Measurements from ENCODE around the gene WDR45B. TPM values are rescaled to one million over a fixed set of nuclear protein-coding genes. Genes with fewer than 3 reads are reported as not detected.

WDR45B gene
- total and polyA plus RNA-seq, 7 donors, result 51.7 to 70.1 (median 66.8) TPM

GRCh38 chr17:82678265-82678891 lies 30.1 kb upstream of the WDR45B start:
- intact Hi-C loops (cut with DNase I), result no loop called here
- no peak for DNase-seq
- Histone ChIP-seq H3K4me3 (no peak overlapping the region), H3K9me3 (peaks cover 0 to 4% (median 0%) of the 10 kb centered on the region in 4 donors), H3K36me3 (no peaks in the 10 kb centered on the region), H3K27me3 (no peaks in the 10 kb centered on the region), H3K27ac (no peak overlapping the region), H3K4me1 (no peaks in the 10 kb centered on the region)
- WGBS, 2 donors, result 81 to 86% methylated on average over 14 of the region's 14 CpGs
- TF ChIP-seq EP300 (IDR thresholded peaks at IDR 0.05) (no peak), POLR2AphosphoS5 (IDR thresholded peaks at IDR 0.05) (no peak), POLR2A (IDR thresholded peaks at IDR 0.05) (no peak)
- TF ChIP-seq, protein P1, sequence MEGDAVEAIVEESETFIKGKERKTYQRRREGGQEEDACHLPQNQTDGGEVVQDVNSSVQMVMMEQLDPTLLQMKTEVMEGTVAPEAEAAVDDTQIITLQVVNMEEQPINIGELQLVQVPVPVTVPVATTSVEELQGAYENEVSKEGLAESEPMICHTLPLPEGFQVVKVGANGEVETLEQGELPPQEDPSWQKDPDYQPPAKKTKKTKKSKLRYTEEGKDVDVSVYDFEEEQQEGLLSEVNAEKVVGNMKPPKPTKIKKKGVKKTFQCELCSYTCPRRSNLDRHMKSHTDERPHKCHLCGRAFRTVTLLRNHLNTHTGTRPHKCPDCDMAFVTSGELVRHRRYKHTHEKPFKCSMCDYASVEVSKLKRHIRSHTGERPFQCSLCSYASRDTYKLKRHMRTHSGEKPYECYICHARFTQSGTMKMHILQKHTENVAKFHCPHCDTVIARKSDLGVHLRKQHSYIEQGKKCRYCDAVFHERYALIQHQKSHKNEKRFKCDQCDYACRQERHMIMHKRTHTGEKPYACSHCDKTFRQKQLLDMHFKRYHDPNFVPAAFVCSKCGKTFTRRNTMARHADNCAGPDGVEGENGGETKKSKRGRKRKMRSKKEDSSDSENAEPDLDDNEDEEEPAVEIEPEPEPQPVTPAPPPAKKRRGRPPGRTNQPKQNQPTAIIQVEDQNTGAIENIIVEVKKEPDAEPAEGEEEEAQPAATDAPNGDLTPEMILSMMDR (IDR thresholded peaks at IDR 0.05), result no peak

- 88 to 89% methylated on average over 23 of the region's 23 CpGs for WGBS, 2 donors
- H3K27ac ChIP-seq, result no peak overlapping the region
- TF ChIP-seq EP300 (IDR thresholded peaks at IDR 0.05) (no peak), POLR2AphosphoS5 (IDR thresholded peaks at IDR 0.05) (no peak), POLR2A (IDR thresholded peaks at IDR 0.05) (no peak)
- TF ChIP-seq, protein P1 (IDR thresholded peaks at IDR 0.05), result no peak
- no peaks in the 10 kb centered on the region for H3K27me3 ChIP-seq
- no peaks in the 10 kb centered on the region for H3K36me3 ChIP-seq
- H3K4me1 ChIP-seq, result no peaks in the 10 kb centered on the region
- no peak for DNase-seq
- peaks cover 0 to 4% (median 0%) of the 10 kb centered on the region in 4 donors for H3K9me3 ChIP-seq
- H3K4me3 ChIP-seq, result no peak overlapping the region
- intact Hi-C loops (cut with DNase I), result no loop called here
These were observed 29.2 kb upstream of the WDR45B start for GRCh38 chr17:82677353-82677925.

GRCh38 chr17:82675476-82676245 lies 27.4 kb upstream of the WDR45B start:
- no peaks in the 10 kb centered on the region for H3K9me3 ChIP-seq
- H3K27me3 ChIP-seq, result no peaks in the 10 kb centered on the region
- H3K27ac ChIP-seq, result no peak overlapping the region
- intact Hi-C loops (cut with DNase I), result no loop called here
- H3K4me3 ChIP-seq, result no peak overlapping the region
- no peak for TF ChIP-seq EP300 (IDR thresholded peaks at IDR 0.05)
- TF ChIP-seq, protein P1 (IDR thresholded peaks at IDR 0.05), result no peak
- no peak for TF ChIP-seq POLR2A (IDR thresholded peaks at IDR 0.05)
- no peak for TF ChIP-seq POLR2AphosphoS5 (IDR thresholded peaks at IDR 0.05)
- no peak for DNase-seq
- H3K4me1 ChIP-seq, result no peaks in the 10 kb centered on the region
- no peaks in the 10 kb centered on the region for H3K36me3 ChIP-seq
- WGBS, 2 donors, result 81 to 84% methylated on average over 18 of the region's 18 CpGs

DNA sequence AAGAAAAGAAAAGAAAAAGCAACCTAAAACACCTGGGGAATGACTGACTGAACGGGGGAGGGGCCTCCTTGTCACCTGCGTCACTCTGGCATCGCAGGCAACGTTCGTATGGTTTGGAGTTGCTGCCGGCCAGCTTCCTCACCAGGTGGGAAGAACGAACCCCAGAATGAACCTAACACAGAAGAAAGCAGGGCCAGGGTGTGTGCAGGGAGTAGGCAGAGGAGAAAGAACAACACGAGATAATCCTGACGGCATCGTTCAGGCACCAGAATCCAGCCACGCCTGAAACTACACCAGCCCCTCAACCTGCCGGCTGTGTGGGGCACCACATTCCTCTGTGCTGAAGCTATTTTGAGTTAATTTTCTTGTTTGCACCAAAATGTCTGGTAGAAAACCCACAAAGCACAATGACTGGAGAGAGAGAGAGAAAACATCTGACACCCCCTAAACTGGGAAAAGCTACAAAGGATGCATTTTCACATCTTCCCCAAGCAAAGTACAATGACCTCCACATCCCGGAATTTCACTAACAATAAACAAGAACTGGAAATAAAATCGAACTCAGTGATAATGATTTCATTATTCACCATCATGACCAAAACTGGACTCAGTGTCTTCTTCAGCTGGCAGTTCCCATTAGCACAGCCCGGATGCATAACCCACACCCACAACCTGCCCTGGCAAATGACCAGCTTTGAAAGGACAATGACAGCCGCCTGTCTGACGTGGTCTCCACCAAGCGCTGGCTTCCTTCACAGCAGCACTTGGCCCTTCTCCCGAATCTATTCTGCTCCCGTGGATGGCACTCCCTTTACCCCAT lies 26.6 kb upstream of the WDR45B start:
- Histone ChIP-seq H3K27ac (no peak overlapping the region), H3K27me3 (no peaks in the 10 kb centered on the region), H3K4me3 (no peak overlapping the region), H3K9me3 (no peaks in the 10 kb centered on the region), H3K4me1 (no peaks in the 10 kb centered on the region), H3K36me3 (no peaks in the 10 kb centered on the region)
- DNase-seq, result no peak
- TF ChIP-seq POLR2AphosphoS5 (IDR thresholded peaks at IDR 0.05), result no peak
- no peak for TF ChIP-seq POLR2A (IDR thresholded peaks at IDR 0.05)
- no peak for TF ChIP-seq EP300 (IDR thresholded peaks at IDR 0.05)
- TF ChIP-seq, protein P1 (IDR thresholded peaks at IDR 0.05), result no peak
- intact Hi-C loops (cut with DNase I), result no loop called here
- 52 to 76% methylated on average over 20 of the region's 20 CpGs for WGBS, 2 donors

Data from sigmoid colon (tissue), 7 donors.